GM13977 (cell line): ENCODE data around the gene CPZ.

Experiments
- DNase-seq: peaks from one replicate; pipeline ENCODE4 v3.0.0; 2012; ENCODE audit warnings: low spot score
- in situ Hi-C: fragments of 300-500 bp; cut with MboI; formaldehyde crosslinking; loops from one replicate; pipeline ENCODE4 v1.12.0; 2022; ENCODE audit warnings: low sequenced_read_pairs, low pct_unique_long_range_greater_than_20kb, mixed read lengths, inconsistent platforms; ENCODE audit not compliant: unreplicated experiment
- TF ChIP-seq, protein P1 (sequence below): IDR thresholded peaks from 2 replicates; pipeline ENCODE4 v1.5.1; 2012; ENCODE audit warnings: mild to moderate bottlenecking, control low read depth; ENCODE audit not compliant: insufficient read depth; ENCODE audit errors: extremely low read depth, missing control alignments

CPZ gene

DNA sequence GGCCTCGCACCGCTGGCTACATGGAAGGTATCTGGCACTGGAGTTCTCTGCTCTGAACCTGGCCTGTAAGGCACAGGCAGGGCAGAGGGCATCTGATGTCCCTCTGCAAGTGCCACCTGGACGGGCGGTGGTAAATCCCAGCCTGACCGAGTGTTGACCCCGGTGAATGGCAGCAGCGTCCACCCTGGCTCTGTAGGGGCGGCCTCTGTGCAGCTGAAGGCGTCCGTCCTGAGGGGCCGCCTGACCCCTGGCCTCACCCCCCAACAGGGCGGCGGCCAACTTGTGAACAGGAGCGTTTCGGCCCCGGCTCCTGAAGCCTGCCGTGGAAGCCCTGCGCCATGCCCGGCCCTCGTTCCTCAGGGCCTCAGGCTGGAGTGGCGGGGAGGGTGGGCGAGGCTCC is 51.4 kb downstream of the CPZ start:
- in situ Hi-C loops: no loop called here
- TF ChIP-seq, protein P1, sequence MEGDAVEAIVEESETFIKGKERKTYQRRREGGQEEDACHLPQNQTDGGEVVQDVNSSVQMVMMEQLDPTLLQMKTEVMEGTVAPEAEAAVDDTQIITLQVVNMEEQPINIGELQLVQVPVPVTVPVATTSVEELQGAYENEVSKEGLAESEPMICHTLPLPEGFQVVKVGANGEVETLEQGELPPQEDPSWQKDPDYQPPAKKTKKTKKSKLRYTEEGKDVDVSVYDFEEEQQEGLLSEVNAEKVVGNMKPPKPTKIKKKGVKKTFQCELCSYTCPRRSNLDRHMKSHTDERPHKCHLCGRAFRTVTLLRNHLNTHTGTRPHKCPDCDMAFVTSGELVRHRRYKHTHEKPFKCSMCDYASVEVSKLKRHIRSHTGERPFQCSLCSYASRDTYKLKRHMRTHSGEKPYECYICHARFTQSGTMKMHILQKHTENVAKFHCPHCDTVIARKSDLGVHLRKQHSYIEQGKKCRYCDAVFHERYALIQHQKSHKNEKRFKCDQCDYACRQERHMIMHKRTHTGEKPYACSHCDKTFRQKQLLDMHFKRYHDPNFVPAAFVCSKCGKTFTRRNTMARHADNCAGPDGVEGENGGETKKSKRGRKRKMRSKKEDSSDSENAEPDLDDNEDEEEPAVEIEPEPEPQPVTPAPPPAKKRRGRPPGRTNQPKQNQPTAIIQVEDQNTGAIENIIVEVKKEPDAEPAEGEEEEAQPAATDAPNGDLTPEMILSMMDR: no peak
- no peak for DNase-seq

DNA sequence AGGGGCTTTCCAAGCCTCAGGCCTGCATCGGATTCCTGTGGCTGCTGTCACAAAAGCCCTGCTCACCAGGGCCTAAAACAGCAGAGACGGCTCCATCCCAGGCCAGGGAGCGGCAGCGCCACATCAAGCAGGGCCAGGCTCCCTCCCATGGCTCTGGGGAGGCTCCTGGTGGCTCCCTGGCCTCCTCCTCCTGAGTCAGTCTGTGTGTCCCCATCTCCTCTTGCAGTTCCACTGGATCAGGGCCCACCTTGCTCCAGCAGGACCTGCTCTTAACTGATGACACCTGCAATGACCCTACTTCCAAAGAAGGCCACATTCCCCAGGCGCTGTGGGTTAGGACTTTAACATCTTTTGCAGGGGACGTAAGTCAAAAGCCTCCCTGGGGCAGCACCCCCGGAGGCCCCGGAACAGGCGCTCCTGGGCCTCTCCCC is 51.9 kb downstream of the CPZ start:
- in situ Hi-C loops: no loop called here
- no peak for DNase-seq
- TF ChIP-seq, protein P1: no peak

DNA sequence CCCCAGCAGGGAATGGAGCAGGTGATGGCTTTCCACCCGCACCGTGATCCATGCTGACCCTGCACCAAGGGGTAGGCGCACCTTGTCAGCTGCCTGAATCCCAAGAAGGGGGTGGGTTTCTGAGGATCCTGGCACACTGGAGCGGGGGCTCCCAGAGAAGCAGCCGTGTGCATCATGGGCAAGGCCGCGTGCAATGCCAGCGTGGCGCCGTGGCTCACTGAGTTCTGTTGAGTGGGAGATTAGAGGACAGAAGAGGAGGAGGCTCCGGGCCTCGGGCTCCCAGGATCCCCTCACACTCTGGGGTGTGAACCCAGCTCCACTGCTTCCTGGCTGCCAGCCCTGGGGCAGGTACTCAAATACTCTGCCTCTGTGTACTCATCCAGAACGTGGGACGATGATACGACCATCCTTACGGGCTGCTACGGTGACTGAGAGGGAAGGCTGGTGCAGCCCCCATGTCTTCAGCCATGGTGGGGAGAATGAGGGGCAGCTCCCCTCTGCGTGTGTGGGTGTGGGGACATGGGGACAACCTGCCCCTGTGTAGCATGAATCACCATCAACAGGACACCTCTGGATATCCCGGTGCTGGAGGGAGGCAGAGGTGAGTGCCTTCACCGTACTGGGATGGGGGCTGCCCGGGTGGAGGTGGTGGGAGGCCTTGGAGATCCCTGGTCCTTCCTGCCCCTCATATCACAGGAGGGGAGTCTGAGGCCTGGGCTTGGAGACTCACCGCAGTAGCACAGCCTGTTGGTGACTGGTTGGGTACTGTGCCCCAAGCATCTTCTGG is 52.6 kb downstream of the CPZ start:
- TF ChIP-seq, protein P1: no peak
- in situ Hi-C loops: no loop called here
- no peak for DNase-seq

DNA sequence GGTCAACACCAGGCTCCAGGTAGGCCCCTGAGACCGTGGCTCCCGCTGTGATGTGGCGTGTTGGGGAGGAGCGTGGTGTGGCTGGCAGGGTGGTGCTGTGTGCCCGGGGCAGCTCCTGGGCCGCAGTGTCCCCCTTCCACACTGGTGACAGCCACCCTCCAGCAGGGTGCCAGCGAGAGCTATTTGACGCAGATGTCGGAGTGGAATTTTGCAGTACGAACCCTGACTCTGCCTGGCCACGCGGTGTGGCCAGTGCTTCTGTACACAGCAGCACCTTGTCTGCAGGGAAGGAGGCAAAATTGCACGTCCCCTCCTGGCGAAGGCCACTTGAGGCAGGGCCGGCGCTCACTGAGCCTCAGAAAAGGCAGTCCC is 53.2 kb downstream of the CPZ start:
- in situ Hi-C loops: no loop called here
- TF ChIP-seq, protein P1: no peak
- no peak for DNase-seq

DNA sequence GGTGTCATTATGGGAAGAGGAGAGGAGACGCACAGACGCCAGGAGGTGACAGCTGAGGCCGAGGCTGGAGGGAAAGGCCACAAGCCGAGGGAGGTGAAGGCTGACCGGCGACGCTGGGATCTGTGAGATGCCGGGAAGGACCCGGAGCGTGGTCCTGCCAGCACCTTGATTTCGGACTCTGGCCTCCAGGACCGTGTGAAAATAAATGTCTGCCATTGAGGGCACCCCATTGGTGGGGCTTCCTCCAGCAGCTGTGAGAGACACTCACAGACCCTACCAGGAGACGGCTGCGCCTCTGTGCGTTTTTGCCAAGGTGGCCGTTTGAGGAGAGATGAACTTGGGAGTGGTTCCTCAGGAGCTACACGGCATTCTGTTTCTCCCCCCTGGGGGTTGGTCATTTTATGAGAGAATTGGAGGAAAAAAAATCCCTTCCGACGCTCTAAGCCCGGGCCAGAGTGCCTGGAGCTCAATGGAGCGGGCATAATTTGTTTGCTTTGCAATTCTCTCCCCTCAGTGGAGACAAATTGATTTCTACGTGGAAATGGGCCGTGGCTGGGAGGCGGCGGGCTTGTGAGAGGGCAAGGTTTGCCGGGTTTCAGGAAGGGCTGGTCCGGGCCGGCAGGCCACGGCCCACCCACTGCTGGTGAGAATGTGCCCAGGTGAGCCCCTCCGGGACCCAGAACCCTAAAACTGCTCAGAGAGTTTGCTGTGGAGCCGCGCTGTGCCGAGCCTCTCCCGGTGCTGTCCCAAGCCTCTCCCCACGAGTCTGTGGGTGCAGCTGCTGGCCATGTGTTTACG is 53.9 kb downstream of the CPZ start:
- TF ChIP-seq, protein P1: no peak
- DNase-seq: no peak
- in situ Hi-C loops: no loop called here

DNA sequence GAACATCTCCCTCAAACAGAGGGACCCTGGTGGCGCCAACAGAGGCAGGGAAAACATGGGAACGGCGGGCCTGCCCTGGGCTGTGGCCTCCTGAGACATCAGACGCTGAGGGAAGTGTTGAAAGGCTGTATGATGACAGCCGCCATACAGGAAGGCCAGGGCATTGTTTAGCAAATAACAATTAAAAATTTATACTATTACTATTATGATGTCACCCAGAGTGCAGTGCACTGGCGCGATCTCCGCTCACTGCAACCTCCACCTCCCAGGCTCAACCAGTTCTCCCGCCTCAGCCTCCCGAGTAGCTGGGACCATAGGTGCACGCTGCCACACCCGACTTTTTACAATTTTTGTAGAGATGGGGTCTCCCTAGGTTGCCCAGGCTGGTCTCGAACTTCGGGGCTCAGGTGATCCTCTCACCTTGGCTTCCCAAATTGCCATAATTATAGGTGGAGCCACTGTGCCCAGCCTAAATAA is 54.6 kb downstream of the CPZ start:
- in situ Hi-C loops: no loop called here
- TF ChIP-seq, protein P1: no peak
- no peak for DNase-seq
